CD8-positive, alpha-beta memory T cell (primary cell): ENCODE data around the gene CFI. TPM values are rescaled to one million over a fixed set of nuclear protein-coding genes. Genes with fewer than 3 reads are reported as not detected.
"Not testable (repeated sequence)": the region's sequence is repeated elsewhere in the genome, so short reads cannot be mapped to it uniquely, and the experiment has no call there.

ENCODE experiments used
- CTCF ChIA-PET: fragments of 350-600 bp; sonication (Branson Sonifier 250); formaldehyde crosslinking; loops from one replicate; lab custom pipeline; 2021; ENCODE audit warnings: antibody characterized with exemption; lab: Charles Lee
- POLR2A ChIA-PET: fragments of 350-600 bp; sonication (Branson Sonifier 250); formaldehyde crosslinking; loops from one replicate; lab custom pipeline; 2021; ENCODE audit warnings: antibody characterized with exemption; lab: Charles Lee
- DNase-seq, 5 donors: peaks; one replicate each; pipeline versions ENCODE4 v3.0.0 to v3.0.0-alpha.2; 2020 to 2022; ENCODE audit warnings: mixed read lengths in 1 of 5
- H3K27ac ChIP-seq: one replicate; pipeline ENCODE4 v1.7.0; 2013; ENCODE audit warnings: low read depth, mild to moderate bottlenecking, low read length, moderate library complexity
- H3K27me3 ChIP-seq: 2 replicates; pipeline ENCODE4 v1.7.0; 2013; ENCODE audit warnings: low read length, mild to moderate bottlenecking; ENCODE audit not compliant: insufficient read depth, poor library complexity, severe bottlenecking
- H3K36me3 ChIP-seq: 2 replicates; pipeline ENCODE4 v1.7.0; 2013; ENCODE audit warnings: mild to moderate bottlenecking, low read length, moderate library complexity; ENCODE audit not compliant: insufficient read depth
- H3K4me1 ChIP-seq: 2 replicates; pipeline ENCODE4 v1.7.0; 2013; ENCODE audit warnings: mild to moderate bottlenecking, low read length, moderate library complexity; ENCODE audit not compliant: insufficient read depth
- H3K4me3 ChIP-seq: 2 replicates; pipeline ENCODE4 v1.7.0; 2013; ENCODE audit warnings: mild to moderate bottlenecking, low read length
- H3K9me3 ChIP-seq: 2 replicates; pipeline ENCODE4 v1.7.0; 2013; ENCODE audit warnings: mild to moderate bottlenecking, low read length
- H3K27ac Mint-ChIP-seq, 8 donors: one replicate each; pipeline ENCODE4 v1.8.0; 2020 to 2021; ENCODE audit warnings: mixed read lengths in 8 of 8, mild to moderate bottlenecking in 6 of 8, inconsistent platforms in 3 of 8, moderate library complexity in 3 of 8
- H3K27me3 Mint-ChIP-seq, 2 donors: one replicate each; pipeline ENCODE4 v1.8.0; 2020 to 2021; ENCODE audit warnings: mixed read lengths in 2 of 2, mild to moderate bottlenecking in 1 of 2, moderate library complexity in 1 of 2
- H3K36me3 Mint-ChIP-seq, 3 donors: one replicate each; pipeline ENCODE4 v1.8.0; 2020 to 2021; ENCODE audit warnings: mixed read lengths in 3 of 3, inconsistent platforms in 1 of 3, mild to moderate bottlenecking in 1 of 3
- H3K4me1 Mint-ChIP-seq, 3 donors: one replicate each; pipeline ENCODE4 v1.8.0; 2020 to 2021; ENCODE audit warnings: mixed read lengths in 3 of 3, inconsistent platforms in 1 of 3, mild to moderate bottlenecking in 1 of 3
- H3K4me3 Mint-ChIP-seq, 7 donors: one replicate each; pipeline ENCODE4 v1.8.0; 2020 to 2021; ENCODE audit warnings: mixed read lengths in 7 of 7, mild to moderate bottlenecking in 6 of 7, moderate library complexity in 4 of 7, inconsistent platforms in 2 of 7
- H3K9me3 Mint-ChIP-seq, 5 donors: one replicate each; pipeline ENCODE4 v1.8.0; 2020 to 2022; ENCODE audit warnings: mixed read lengths in 5 of 5, mild to moderate bottlenecking in 3 of 5, moderate library complexity in 2 of 5, inconsistent platforms in 1 of 5
- polyA plus RNA-seq: library from polyadenylated mRNA; unstranded; fragments of 300-500 nt; fragmentation: Illumina TruSeq; gene quantifications from one replicate; pipeline ENCODE4 v1.2.3, GENCODE V29; 2021
- total RNA-seq, 2 experiments: library from RNA; stranded (reverse); gene quantifications; one replicate each; pipeline ENCODE4 v1.2.3, GENCODE V29; 2021

Gene CFI
- total and polyA plus RNA-seq, 3 experiments from 2014 or later = 0.13 TPM; not detected in 2

- Mint-ChIP-seq H3K27ac (no peak overlapping the region), H3K4me1 (no peaks in the 10 kb centered on the region), H3K36me3 (no peaks in the 10 kb centered on the region), H3K9me3 (no peaks in the 10 kb centered on the region), H3K4me3 (no peak overlapping the region), H3K27me3 (peaks cover 0 to 3% of the 10 kb centered on the region in 2 donors)
- H3K27ac ChIP-seq = no peak overlapping the region
- ChIA-PET CTCF (no interaction called here), POLR2A (no interaction called here)
- H3K27me3 ChIP-seq = no peaks in the 10 kb centered on the region
- H3K4me3 ChIP-seq = no peak overlapping the region
- H3K36me3 ChIP-seq = no peaks in the 10 kb centered on the region
- DNase-seq = no peak
- no peaks in the 10 kb centered on the region for H3K9me3 ChIP-seq
- no peaks in the 10 kb centered on the region for H3K4me1 ChIP-seq
These were observed 14.0 kb downstream of the CFI start for GRCh38 chr4:109787807-109788206.

DNA sequence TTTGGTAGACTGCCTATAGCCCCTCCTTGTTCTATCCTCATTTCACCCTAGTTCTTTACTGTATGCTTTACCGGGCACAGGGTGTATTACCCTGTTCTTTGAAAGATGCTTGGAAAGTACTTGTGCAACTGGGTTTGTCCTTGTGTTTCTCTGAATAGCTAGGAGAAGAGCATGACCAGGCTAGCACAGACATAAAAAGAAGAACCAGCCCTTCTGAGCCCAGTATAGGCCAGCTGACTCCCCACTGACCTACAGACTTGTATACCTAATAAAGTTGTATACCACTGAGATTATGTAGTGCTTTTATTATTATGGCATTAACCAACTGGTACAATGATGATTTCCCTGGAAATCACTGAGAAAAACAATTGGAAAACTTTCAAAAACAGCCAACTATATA is 15.0 kb downstream of the CFI start:
- Mint-ChIP-seq H3K27ac (no peak overlapping the region), H3K4me1 (no peaks in the 10 kb centered on the region), H3K36me3 (no peaks in the 10 kb centered on the region), H3K4me3 (no peak overlapping the region), H3K9me3 (no peaks in the 10 kb centered on the region), H3K27me3 (no peaks in the 10 kb centered on the region)
- Histone ChIP-seq H3K9me3 (no peaks in the 10 kb centered on the region), H3K36me3 (no peaks in the 10 kb centered on the region), H3K4me3 (no peak overlapping the region), H3K27ac (no peak overlapping the region), H3K27me3 (no peaks in the 10 kb centered on the region), H3K4me1 (no peaks in the 10 kb centered on the region)
- POLR2A ChIA-PET = no interaction called here
- no peak for DNase-seq
- CTCF ChIA-PET = no interaction called here

DNA sequence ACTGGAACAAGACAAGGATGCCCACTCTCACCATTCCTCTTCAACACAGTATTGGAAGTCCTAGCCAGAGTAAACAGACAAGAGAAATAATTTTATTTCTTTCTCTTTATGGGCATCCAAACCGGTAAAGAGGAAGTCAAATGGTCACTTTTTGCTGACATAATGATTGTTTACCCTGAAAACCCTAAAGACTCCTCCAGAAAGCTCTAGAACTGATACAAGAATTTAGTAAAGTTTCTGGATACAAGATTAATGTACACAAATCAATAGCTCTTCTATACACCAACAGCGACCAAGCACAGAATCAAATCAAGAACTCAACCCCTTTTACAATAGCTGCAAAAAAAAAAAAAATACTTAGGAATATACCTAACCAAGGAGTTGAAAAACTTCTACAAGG is 19.7 kb downstream of the CFI start:
- CTCF ChIA-PET, H3K9me3 ChIP-seq, H3K4me1 Mint-ChIP-seq, H3K36me3 ChIP-seq, H3K27ac ChIP-seq, POLR2A ChIA-PET, H3K4me1 ChIP-seq, DNase-seq, H3K27me3 ChIP-seq, H3K36me3 Mint-ChIP-seq, H3K27me3 Mint-ChIP-seq, H3K27ac Mint-ChIP-seq, H3K4me3 ChIP-seq, H3K4me3 Mint-ChIP-seq, H3K9me3 Mint-ChIP-seq: not testable (repeated sequence)

- CTCF ChIA-PET = no interaction called here
These were observed 36.9 kb downstream of the CFI start for GRCh38 chr4:109764789-109765402.

DNA sequence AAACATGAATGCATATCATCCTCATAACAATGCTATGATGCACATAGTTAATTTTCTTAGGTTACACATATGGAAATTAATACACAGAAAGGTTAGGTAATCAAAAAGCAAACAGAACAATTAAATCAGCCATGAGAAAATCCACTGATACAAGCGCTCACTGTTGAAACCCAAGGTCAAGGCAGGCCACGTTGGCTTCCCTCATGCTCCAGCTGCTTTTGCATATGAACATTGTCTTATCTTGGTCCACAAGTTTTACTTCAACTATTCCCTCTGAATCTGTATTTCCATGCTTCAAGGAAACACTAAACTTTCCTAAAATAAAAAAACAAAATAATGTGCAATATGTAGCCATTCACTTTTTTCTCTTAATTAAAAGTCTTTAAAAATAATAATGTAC is 37.4 kb downstream of the CFI start:
- ChIA-PET POLR2A (no interaction called here), CTCF (no interaction called here)
- Histone ChIP-seq H3K27me3 (no peaks in the 10 kb centered on the region), H3K9me3 (no peaks in the 10 kb centered on the region), H3K4me1 (no peaks in the 10 kb centered on the region), H3K36me3 (no peaks in the 10 kb centered on the region), H3K4me3 (no peak overlapping the region), H3K27ac (no peak overlapping the region)
- Mint-ChIP-seq H3K27ac (no peak overlapping the region), H3K9me3 (peaks cover 0 to 3% (median 0%) of the 10 kb centered on the region in 5 donors), H3K36me3 (no peaks in the 10 kb centered on the region), H3K4me1 (no peaks in the 10 kb centered on the region), H3K27me3 (peaks cover 8 to 51% of the 10 kb centered on the region in 2 donors), H3K4me3 (no peak overlapping the region)
- DNase-seq = no peak

More at GRCh38 chr4:109764789-109765402, 36.9 kb downstream of the CFI start:
- Histone ChIP-seq H3K36me3 (no peaks in the 10 kb centered on the region), H3K9me3 (no peaks in the 10 kb centered on the region), H3K27me3 (no peaks in the 10 kb centered on the region), H3K4me3 (no peak overlapping the region), H3K4me1 (no peaks in the 10 kb centered on the region), H3K27ac (peak overlapping the region; percentile 43)
- DNase-seq = no peak
- no peaks in the 10 kb centered on the region for H3K4me1 Mint-ChIP-seq
- no peak overlapping the region for H3K4me3 Mint-ChIP-seq
- no peak overlapping the region for H3K27ac Mint-ChIP-seq
- POLR2A ChIA-PET = no interaction called here
- peaks cover 0 to 3% (median 0%) of the 10 kb centered on the region in 5 donors for H3K9me3 Mint-ChIP-seq
- H3K27me3 Mint-ChIP-seq = peaks cover 7 to 55% of the 10 kb centered on the region in 2 donors
- H3K36me3 Mint-ChIP-seq = no peaks in the 10 kb centered on the region

- peaks cover 6 to 46% of the 10 kb centered on the region in 2 donors for H3K27me3 Mint-ChIP-seq
- H3K27ac Mint-ChIP-seq = no peak overlapping the region
- no peak overlapping the region for H3K4me3 ChIP-seq
- no peaks in the 10 kb centered on the region for H3K36me3 Mint-ChIP-seq
- H3K4me1 Mint-ChIP-seq = no peaks in the 10 kb centered on the region
- H3K36me3 ChIP-seq = no peaks in the 10 kb centered on the region
- CTCF ChIA-PET = no interaction called here
- no peak for DNase-seq
- POLR2A ChIA-PET = no interaction called here
- no peak overlapping the region for H3K27ac ChIP-seq
- no peaks in the 10 kb centered on the region for H3K4me1 ChIP-seq
- H3K9me3 Mint-ChIP-seq = no peaks in the 10 kb centered on the region
- no peaks in the 10 kb centered on the region for H3K9me3 ChIP-seq
- H3K27me3 ChIP-seq = no peaks in the 10 kb centered on the region
- H3K4me3 Mint-ChIP-seq = no peak overlapping the region
These were observed 41.1 kb downstream of the CFI start for GRCh38 chr4:109760682-109761081.

DNA sequence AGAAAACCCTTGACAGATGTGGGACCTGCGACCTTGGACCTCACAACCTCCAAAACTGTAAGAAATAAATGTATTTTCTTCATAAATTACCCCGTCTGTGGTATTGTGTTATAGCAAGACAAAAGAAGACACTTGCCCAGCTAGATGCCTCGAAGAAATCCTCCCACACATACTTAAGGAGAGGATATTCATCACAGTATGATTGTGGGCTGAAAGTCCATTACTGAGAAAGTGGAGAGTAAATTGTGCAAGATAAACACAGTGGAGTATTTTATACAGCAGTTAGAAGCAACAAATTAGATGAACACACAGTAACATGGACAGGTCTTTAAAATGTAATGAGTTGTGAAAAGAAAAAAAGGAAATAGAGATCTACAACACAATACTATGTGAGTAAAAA is 46.1 kb downstream of the CFI start:
- H3K4me1 Mint-ChIP-seq = no peaks in the 10 kb centered on the region
- H3K36me3 ChIP-seq = no peaks in the 10 kb centered on the region
- H3K27ac ChIP-seq = no peak overlapping the region
- H3K9me3 Mint-ChIP-seq = no peaks in the 10 kb centered on the region
- no peaks in the 10 kb centered on the region for H3K36me3 Mint-ChIP-seq
- ChIA-PET POLR2A (no interaction called here), CTCF (no interaction called here)
- H3K4me3 Mint-ChIP-seq = no peak overlapping the region
- H3K27me3 ChIP-seq = no peaks in the 10 kb centered on the region
- H3K27ac Mint-ChIP-seq = no peak overlapping the region
- H3K27me3 Mint-ChIP-seq = peaks cover 8 to 20% of the 10 kb centered on the region in 2 donors
- H3K9me3 ChIP-seq = no peaks in the 10 kb centered on the region
- no peaks in the 10 kb centered on the region for H3K4me1 ChIP-seq
- H3K4me3 ChIP-seq = no peak overlapping the region
- no peak for DNase-seq

DNA sequence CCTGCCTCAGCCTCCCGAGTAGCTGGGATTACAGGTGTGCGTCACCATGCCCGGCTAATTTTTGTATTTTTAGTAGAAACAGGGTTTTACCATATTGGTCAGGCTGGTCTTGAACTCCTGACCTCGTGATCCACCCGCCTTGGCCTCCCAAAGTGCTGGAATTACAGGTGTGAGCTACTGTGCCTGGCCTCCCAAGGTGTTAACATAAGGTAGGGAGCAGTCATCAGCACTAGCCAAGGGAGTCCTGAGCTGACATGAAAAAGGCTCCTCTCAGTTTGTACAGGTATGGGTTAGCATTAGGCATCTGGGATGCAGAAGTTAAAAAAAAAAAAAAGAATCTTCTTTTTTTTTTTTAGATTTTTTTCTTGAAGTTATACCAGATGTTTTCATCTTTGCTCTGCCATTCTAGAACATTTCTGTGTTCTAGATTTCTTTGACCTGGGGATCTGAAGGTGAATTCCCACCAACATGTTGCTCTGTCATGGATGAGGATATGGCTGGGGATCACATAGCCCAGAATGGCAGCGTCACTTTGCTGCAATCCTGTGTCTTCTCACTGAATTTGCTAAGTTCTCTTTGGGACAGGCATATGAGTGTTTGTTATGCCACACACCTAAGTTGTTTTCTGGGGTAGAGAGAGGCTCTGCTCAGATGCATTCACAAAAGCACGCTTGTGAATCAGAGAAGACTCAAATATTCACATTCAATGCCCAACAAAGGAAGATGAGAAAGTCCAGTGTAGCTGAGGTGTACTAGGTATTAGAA is 47.5 kb downstream of the CFI start:
- Mint-ChIP-seq H3K36me3 (no peaks in the 10 kb centered on the region), H3K4me3 (no peak overlapping the region), H3K27me3 (peaks cover 4 to 14% of the 10 kb centered on the region in 2 donors), H3K9me3 (no peaks in the 10 kb centered on the region), H3K4me1 (no peaks in the 10 kb centered on the region), H3K27ac (no peak overlapping the region)
- Histone ChIP-seq H3K9me3 (no peaks in the 10 kb centered on the region), H3K36me3 (no peaks in the 10 kb centered on the region), H3K27me3 (no peaks in the 10 kb centered on the region), H3K27ac (no peak overlapping the region), H3K4me3 (no peak overlapping the region), H3K4me1 (no peaks in the 10 kb centered on the region)
- POLR2A ChIA-PET = interaction anchor here (0.7 kb wide), 1 partner anchor 169 kb away, joined by 7 read pairs; no protein-coding TSS in a partner anchor
- CTCF ChIA-PET = no interaction called here
- peak in 1 of 5 donors; percentile 13 for DNase-seq
